CD4-positive, alpha-beta T cell treated with Interleukin-15 for 1 hour (primary cell): Measurements from ENCODE around the gene FILIP1.
A peak's percentile ranks its signal among the peaks of the same experiment; 100 is the strongest.

Experiments used
- DNase-seq: peaks from one replicate; pipeline ENCODE4 v3.0.0-alpha.2; 2020

The FILIP1 gene

DNA sequence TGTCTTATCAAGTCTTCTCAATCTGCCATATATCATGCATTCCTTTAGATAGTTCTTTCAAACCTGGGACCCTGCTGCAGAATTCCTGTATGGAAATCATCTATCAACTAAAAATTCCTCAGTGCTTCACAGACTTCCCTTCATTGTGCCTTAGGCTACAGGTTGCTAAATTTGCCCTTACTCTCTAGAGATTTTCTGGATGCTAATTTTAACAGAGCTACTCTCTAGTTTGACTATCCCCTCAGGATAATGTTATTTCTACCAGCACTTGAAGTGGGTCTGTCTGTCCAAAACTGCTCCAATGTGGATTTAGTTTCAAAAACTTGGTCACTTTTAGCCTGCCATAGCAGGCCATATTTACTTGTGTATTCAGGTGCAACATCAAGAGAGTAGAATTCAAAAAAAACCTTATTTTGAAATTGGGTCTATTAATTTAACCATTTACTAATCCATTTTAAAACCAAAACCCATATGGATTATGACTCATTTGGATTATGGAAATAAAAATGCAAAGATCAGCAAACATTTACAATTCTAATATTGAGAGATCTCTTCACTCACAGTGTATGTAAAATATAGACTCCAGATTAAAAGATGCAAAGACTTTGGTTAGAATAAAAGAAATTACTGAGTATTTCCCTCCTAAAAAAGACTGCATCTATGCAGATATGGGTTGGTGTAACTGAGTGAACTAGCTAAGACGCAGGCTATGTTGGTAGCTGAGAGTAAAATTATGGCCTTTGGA lies 236.1 kb downstream of the FILIP1 start:
- no peak for DNase-seq

DNA sequence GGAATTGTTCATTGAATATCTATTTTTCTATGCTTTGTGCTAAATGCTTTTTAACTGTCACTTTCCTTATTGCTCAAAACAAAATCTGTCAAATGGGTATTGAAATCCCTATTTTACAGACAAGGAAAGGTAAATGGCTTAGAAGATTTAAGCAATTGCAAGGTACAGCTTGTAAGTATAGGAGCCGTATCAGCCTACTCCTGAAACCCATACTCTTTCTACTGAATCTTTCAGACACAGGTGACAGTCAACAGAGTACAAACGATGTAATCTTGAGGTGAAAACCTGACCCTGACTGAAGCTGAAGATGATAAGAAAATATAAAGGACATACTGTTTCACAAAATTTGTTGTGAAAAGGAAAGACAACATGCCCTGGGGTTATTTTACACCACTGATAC lies 243.0 kb downstream of the FILIP1 start:
- no peak for DNase-seq

- no peak for DNase-seq
Observed at GRCh38 chr6:75249837-75250236, 243.8 kb downstream of the FILIP1 start.

DNA sequence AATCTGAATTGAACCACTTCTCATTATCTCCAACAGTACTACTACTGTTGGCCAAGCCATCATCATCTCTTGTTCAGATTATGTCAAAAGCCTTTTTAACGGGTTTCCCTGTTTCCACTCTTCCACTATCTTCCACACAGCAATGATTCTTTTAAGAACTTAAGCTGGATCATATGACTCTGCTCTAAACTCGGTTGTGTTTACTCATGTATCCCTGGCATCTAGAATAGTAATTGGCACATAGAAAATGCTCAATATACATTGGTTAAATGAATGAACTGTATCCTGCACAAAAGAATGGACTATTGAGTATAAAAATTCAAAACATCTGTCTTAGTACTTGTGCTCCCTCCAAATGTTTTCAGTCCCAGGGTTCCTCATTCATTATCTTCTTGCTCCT lies 247.2 kb downstream of the FILIP1 start:
- DNase-seq: no peak

GRCh38 chr6:75244063-75244584 lies 249.5 kb downstream of the FILIP1 start:
- DNase-seq: no peak

- peak; percentile 94 for DNase-seq
Observed at GRCh38 chr6:75243333-75244062, 250.1 kb downstream of the FILIP1 start, which contains the start of gene COX7A2. Gene COX7A2, minus strand, starts transcription at chr6:75243801. Its CDS starts 67 bp downstream, at chr6:75243734.
